Astrocyte of the spinal cord (primary cell): Measurements from ENCODE around the gene IL32.

Experiments used
- DNase-seq: peaks from one replicate; pipeline ENCODE4 v3.0.0; 2011; ENCODE audit warnings: low read depth, low spot score
- H3K4me3 ChIP-seq: 2 replicates; pipeline ENCODE4 v1.5.1; 2011; ENCODE audit warnings: low read depth, mild to moderate bottlenecking, low read length, moderate library complexity
- CTCF ChIP-seq: IDR thresholded peaks from 2 replicates; pipeline ENCODE4 v1.5.1; 2012; ENCODE audit warnings: low read depth, mild to moderate bottlenecking, low read length, inconsistent platforms
- in situ Hi-C: cut with HindIII; loops from 2 replicates; pipeline ENCODE4 v1.10.0; 2017; ENCODE audit warnings: low sequenced_read_pairs

Gene IL32

DNA sequence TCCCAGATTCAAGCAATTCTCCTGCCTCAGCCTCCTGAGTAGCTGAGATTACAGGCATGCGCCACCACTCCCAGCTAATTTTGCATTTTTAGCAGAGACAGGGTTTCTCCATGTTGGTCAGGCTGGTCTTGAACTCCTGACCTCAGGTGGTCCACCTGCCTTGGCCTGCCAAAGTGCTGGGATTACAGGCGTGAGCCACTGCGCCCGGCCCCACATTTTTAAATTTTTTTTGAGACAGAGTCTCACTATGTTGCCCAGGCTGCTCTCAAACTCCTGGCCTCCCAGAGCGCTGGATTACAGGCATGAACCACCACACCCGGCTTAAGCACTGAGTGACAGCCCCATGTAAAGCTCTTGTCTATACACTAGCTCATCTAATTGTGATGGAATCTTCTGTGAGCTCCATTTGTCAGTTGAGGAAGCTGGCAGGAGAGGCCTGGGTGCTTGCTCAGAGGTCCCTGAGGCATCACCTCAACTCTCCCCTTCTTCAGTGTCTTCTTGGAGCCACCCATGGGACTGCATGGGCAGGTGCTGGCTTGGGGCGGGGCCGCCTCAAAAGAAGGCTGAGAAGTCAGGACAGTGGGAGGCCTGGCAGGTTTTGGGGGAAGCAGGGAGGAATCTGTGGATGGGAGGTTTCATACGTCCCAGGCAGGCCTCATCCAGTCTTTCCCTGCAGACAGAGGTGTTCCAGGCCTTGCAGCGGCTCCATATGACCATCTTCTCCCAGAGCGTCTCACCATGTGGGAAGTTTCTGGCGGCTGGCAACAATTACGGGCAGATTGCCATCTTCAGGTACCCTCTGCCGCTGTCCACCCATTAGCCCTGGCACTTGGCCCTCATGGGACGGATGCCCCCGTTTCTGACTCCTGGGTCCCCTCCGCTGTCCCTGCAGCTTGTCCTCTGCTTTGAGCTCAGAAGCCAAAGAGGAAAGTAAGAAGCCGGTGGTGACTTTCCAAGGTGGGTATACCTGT, 40.1 kb upstream of the IL32 start:
- no peak for DNase-seq
- TF ChIP-seq CTCF = no peak
- in situ Hi-C loops = no loop called here
- no peak overlapping the region for H3K4me3 ChIP-seq

GRCh38 chr16:3026003-3026378, 39.4 kb upstream of the IL32 start:
- in situ Hi-C loops = no loop called here
- DNase-seq = no peak
- TF ChIP-seq CTCF = no peak
- no peak overlapping the region for H3K4me3 ChIP-seq

DNA sequence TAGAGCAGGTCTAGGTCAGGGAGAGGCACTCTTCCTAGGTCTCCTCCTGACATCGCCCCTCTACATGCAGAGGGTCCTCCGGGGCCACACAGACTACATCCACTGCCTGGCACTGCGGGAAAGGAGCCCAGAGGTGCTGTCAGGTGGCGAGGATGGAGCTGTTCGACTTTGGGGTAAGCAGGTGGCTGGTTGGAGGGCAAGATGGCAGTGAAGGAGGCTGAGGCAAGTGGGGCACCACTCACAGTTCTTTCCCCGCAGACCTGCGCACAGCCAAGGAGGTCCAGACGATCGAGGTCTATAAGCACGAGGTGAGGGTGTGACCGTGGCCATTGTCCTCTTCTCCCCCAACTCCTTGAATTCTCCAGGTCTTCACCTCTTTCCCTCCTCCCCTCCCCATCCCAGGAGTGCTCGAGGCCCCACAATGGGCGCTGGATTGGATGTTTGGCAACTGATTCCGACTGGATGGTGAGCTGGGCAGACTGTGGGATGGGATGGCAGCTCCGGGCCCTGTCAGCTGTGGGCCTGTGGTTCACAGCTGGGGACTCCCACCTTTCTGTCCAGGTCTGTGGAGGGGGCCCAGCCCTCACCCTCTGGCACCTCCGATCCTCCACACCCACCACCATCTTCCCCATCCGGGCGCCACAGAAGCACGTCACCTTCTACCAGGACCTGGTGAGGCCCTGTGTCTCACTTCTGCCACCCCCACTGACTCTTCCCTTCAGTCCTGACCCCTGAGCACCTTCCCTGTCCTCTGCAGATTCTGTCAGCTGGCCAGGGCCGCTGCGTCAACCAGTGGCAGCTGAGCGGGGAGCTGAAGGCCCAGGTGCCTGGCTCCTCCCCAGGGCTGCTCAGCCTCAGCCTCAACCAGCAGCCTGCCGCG, 38.6 kb upstream of the IL32 start:
- in situ Hi-C loops = no loop called here
- no peak for TF ChIP-seq CTCF
- H3K4me3 ChIP-seq = no peak overlapping the region
- DNase-seq = no peak

DNA sequence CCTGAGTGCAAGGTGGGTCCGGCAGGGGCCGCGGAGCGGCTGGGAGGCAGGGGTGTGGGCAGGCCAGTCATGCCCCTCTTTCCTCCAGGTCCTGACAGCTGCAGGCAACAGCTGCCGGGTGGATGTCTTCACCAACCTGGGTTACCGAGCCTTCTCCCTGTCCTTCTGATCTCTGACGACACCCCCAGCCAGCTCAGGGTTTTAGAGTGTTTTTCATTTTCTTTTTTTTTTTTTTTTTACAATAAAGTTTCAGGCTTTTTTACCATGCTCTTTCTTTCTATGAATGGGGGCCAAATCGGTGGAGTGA, 38.0 kb upstream of the IL32 start:
- in situ Hi-C loops = no loop called here
- no peak for TF ChIP-seq CTCF
- no peak for DNase-seq
- no peak overlapping the region for H3K4me3 ChIP-seq

GRCh38 chr16:3027983-3028715, 37.3 kb upstream of the IL32 start:
- in situ Hi-C loops = no loop called here
- peak; percentile 74 for DNase-seq
- H3K4me3 ChIP-seq = no peak overlapping the region
- peak; percentile 85 for TF ChIP-seq CTCF

- TF ChIP-seq CTCF = no peak
- no peak for DNase-seq
- in situ Hi-C loops = no loop called here
- H3K4me3 ChIP-seq = no peak overlapping the region
These were observed 36.6 kb upstream of the IL32 start for GRCh38 chr16:3028716-3029319.
